Calu3 (cell line): ENCODE data around the gene RSF1. TPM values are rescaled to one million over a fixed set of nuclear protein-coding genes. Genes with fewer than 3 reads are reported as not detected.

Experiments used
- BruUV-seq: library from RNA; stranded (reverse); fragments of 400-500 nt; replicated peaks from 2 replicates; lab custom pipeline; 2021; lab: Mats Ljungman, UMichigan
- CTCF ChIA-PET: fragments of 300-600 bp; sonication (Branson Sonifier 250); formaldehyde crosslinking; loops from one replicate; lab custom pipeline; 2022; ENCODE audit warnings: antibody characterized with exemption; lab: Charles Lee
- DNase-seq: peaks from one replicate; pipeline ENCODE4 v3.0.0; 2022
- H3K27ac Mint-ChIP-seq: one replicate; pipeline ENCODE4 v1.8.0; 2022; ENCODE audit warnings: mixed read lengths; ENCODE audit not compliant: unreplicated experiment
- H3K27me3 Mint-ChIP-seq: one replicate; pipeline ENCODE4 v1.8.0; 2022; ENCODE audit warnings: mixed read lengths; ENCODE audit not compliant: unreplicated experiment
- H3K36me3 Mint-ChIP-seq: one replicate; pipeline ENCODE4 v1.8.0; 2022; ENCODE audit warnings: mild to moderate bottlenecking, moderate library complexity, mixed read lengths; ENCODE audit not compliant: insufficient read depth, unreplicated experiment
- H3K4me1 Mint-ChIP-seq: one replicate; pipeline ENCODE4 v1.8.0; 2022; ENCODE audit warnings: mild to moderate bottlenecking, low read depth, mixed read lengths; ENCODE audit not compliant: unreplicated experiment
- H3K4me3 Mint-ChIP-seq: one replicate; pipeline ENCODE4 v1.8.0; 2022; ENCODE audit warnings: mild to moderate bottlenecking, low read depth, moderate library complexity, mixed read lengths; ENCODE audit not compliant: unreplicated experiment
- H3K9me3 Mint-ChIP-seq: one replicate; pipeline ENCODE4 v1.8.0; 2022; ENCODE audit warnings: low read depth, mixed read lengths; ENCODE audit not compliant: unreplicated experiment
- CTCF ChIP-seq: fragments of 200-600 bp; IDR thresholded peaks from one replicate; pipeline ENCODE4 v1.8.0; 2022; ENCODE audit warnings: antibody characterized with exemption; ENCODE audit not compliant: unreplicated experiment
- intact Hi-C: fragments of 100-400 bp; cut with micrococcal nuclease; formaldehyde crosslinking; loops from one replicate; pipeline ENCODE4 v1.10.0; 2022; ENCODE audit not compliant: unreplicated experiment
- total RNA-seq: library from RNA; stranded (reverse); gene quantifications from 2 replicates; pipeline ENCODE4 v1.2.3, GENCODE V29; 2022

The RSF1 gene
- total RNA-seq, 1 experiment from 2014 or later: 68.5 TPM

DNA sequence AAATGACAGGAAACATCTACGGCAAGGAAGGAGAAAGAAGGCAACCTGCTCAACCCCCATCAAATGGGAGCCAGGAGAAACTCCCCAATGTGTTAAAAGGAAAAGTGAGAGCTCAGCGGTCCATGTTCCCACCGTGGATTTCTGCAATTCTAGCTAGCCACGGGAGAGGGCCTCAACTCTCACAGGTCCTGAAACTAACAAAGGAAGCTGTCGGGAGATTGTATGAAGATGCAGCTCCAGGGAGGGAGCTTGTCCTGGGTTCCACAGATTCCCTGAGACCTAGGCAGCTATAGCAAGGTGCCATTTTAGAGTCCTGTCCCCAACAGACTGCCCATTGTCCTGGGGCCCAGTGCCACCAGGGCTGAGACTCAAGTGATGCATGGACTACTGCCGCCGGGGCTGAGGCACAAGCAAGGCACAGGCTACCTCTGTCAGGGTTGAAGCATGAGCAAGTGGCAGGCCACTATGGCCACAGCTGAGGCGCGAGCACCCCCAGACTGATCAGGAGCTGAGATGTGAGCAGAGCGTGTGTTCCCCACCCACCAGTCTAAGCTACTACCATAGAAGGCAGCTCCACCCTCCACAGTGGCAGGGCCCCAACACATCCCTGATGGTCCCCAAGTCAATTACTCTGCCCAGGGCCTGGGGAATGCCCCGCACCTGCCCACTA lies 31.3 kb downstream of the RSF1 start:
- H3K4me3 Mint-ChIP-seq: no peak overlapping the region
- intact Hi-C loops: no loop called here
- peaks cover 9% of the 10 kb centered on the region for H3K4me1 Mint-ChIP-seq
- no peak overlapping the region for H3K27ac Mint-ChIP-seq
- DNase-seq: no peak
- TF ChIP-seq CTCF: no peak
- CTCF ChIA-PET: interaction anchor here (1.2 kb wide), 1 partner anchor 27 kb away, joined by 4 read pairs; no protein-coding TSS in a partner anchor
- no TSS peak for BruUV-seq
- H3K9me3 Mint-ChIP-seq: peaks cover 2% of the 10 kb centered on the region
- H3K27me3 Mint-ChIP-seq: no peaks in the 10 kb centered on the region
- H3K36me3 Mint-ChIP-seq: peaks cover 5% of the 10 kb centered on the region

DNA sequence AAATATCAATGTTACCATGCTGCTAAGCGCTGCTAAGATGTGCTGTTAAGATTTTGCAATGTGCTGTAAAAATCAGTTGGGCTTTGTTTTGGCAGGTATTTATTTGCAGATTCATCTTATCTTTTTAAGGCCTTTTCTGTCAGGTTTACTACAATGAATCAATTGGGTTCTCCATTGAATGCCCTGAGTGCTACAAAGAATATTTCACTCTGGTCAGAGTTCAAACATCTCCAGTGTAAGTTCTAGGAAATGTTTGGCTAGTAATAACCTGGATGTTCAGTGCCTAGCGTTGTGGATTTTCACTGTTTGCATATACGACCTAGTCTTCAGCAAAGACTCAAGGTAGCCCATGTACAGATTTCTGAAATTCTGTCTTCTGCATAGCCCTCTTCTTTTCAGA lies 36.0 kb downstream of the RSF1 start:
- H3K4me3 Mint-ChIP-seq: no peak overlapping the region
- no peaks in the 10 kb centered on the region for H3K27me3 Mint-ChIP-seq
- intact Hi-C loops: no loop called here
- H3K27ac Mint-ChIP-seq: no peak overlapping the region
- no peak for TF ChIP-seq CTCF
- CTCF ChIA-PET: interaction anchor here (1.0 kb wide), 1 partner anchor 11 kb away, joined by 3 read pairs; no protein-coding TSS in a partner anchor
- no TSS peak for BruUV-seq
- peaks cover 9% of the 10 kb centered on the region for H3K4me1 Mint-ChIP-seq
- no peaks in the 10 kb centered on the region for H3K9me3 Mint-ChIP-seq
- no peak for DNase-seq
- H3K36me3 Mint-ChIP-seq: peaks cover 6% of the 10 kb centered on the region

DNA sequence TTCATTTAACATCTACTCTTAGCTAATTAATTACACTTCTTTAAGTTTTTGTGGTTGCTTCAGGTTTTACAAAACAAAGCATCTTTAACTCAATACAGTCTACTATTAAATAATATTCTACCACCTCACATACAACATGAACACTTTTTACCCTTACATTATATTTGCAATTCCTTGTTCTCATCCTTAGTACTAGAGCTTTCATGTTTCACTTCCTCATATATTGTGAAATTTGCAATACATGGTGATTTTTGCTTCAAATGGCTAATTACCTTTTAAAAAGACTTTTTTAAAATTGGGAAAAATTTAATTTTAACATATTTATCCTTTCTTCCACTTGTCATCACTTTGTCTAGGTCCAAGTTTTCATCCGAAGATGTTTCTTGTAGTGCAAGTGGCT lies 37.5 kb downstream of the RSF1 start:
- no peak for TF ChIP-seq CTCF
- no peak for DNase-seq
- H3K4me1 Mint-ChIP-seq: peaks cover 9% of the 10 kb centered on the region
- CTCF ChIA-PET: no interaction called here
- H3K27ac Mint-ChIP-seq: no peak overlapping the region
- no peaks in the 10 kb centered on the region for H3K27me3 Mint-ChIP-seq
- H3K9me3 Mint-ChIP-seq: no peaks in the 10 kb centered on the region
- intact Hi-C loops: no loop called here
- H3K4me3 Mint-ChIP-seq: no peak overlapping the region
- no TSS peak for BruUV-seq
- peaks cover 6% of the 10 kb centered on the region for H3K36me3 Mint-ChIP-seq

DNA sequence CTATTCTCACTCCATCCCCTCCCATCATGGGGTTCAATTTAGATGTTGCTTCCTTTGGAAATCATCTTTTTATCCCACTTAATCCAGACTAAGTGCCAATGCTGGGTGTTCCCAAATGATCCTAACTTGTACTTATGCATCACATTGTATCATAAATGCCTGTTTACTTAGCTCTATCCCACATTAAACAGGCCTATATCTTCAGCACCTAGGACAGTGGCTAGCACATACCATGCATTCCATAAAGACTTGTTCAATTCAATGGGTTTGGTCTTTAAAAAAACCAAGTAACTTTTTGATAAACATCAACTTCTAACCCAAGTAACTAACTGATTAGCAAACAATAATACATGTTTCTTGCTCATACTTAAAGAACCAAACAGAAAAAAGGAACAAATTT lies 40.6 kb downstream of the RSF1 start:
- no peak for TF ChIP-seq CTCF
- Mint-ChIP-seq H3K9me3 (no peaks in the 10 kb centered on the region), H3K36me3 (peaks cover 6% of the 10 kb centered on the region), H3K4me3 (no peak overlapping the region), H3K27ac (no peak overlapping the region), H3K27me3 (no peaks in the 10 kb centered on the region), H3K4me1 (no peaks in the 10 kb centered on the region)
- CTCF ChIA-PET: no interaction called here
- BruUV-seq: no TSS peak
- intact Hi-C loops: loop anchor here (5.0 kb wide), 1 partner anchor 267 kb away; no protein-coding TSS in a partner anchor
- DNase-seq: no peak
